Osteocyte (in vitro differentiated cells): ENCODE measurements around the gene SYCE3. TPM values are rescaled to one million over a fixed set of nuclear protein-coding genes. Genes with fewer than 3 reads are reported as not detected.
"Not testable (repeated sequence)": the region's sequence is repeated elsewhere in the genome, so short reads cannot be mapped to it uniquely, and the experiment has no call there.

ENCODE experiments used
- DNase-seq: peaks from one replicate; pipeline ENCODE4 v3.0.0; 2021; ENCODE audit warnings: mixed read lengths; ENCODE audit not compliant: unreplicated experiment; ENCODE audit errors: extremely low spot score
- H3K27ac Mint-ChIP-seq: one replicate; pipeline ENCODE4 v1.8.0; 2021; ENCODE audit warnings: mild to moderate bottlenecking, mixed read lengths; ENCODE audit not compliant: unreplicated experiment
- H3K27me3 Mint-ChIP-seq: one replicate; pipeline ENCODE4 v1.8.0; 2021; ENCODE audit warnings: mixed read lengths; ENCODE audit not compliant: unreplicated experiment
- H3K36me3 Mint-ChIP-seq: one replicate; pipeline ENCODE4 v1.8.0; 2021; ENCODE audit warnings: mixed read lengths; ENCODE audit not compliant: unreplicated experiment
- H3K4me1 Mint-ChIP-seq: one replicate; pipeline ENCODE4 v1.8.0; 2021; ENCODE audit warnings: mixed read lengths; ENCODE audit not compliant: unreplicated experiment
- H3K4me3 Mint-ChIP-seq: one replicate; pipeline ENCODE4 v1.8.0; 2021; ENCODE audit warnings: mild to moderate bottlenecking, moderate library complexity, mixed read lengths; ENCODE audit not compliant: unreplicated experiment
- H3K9me3 Mint-ChIP-seq: one replicate; pipeline ENCODE4 v1.8.0; 2021; ENCODE audit warnings: mixed read lengths; ENCODE audit not compliant: unreplicated experiment
- CTCF ChIP-seq: fragments of 200-600 bp; sonication (generic); IDR thresholded peaks from 2 replicates; pipeline ENCODE4 v1.5.0; 2021; ENCODE audit warnings: antibody characterized with exemption, mild to moderate bottlenecking, moderate library complexity
- total RNA-seq: library from RNA; stranded (reverse); gene quantifications from 2 replicates; pipeline ENCODE4 v1.2.1, GENCODE V29; 2021

SYCE3 gene
- total RNA-seq, 1 donor from 2014 or later: not detected

- no peak overlapping the region for H3K4me3 Mint-ChIP-seq
These were observed 41.0 kb downstream of the SYCE3 start for GRCh38 chr22:50521710-50522109.

GRCh38 chr22:50520826-50521453 is 41.8 kb downstream of the SYCE3 start:
- H3K36me3 Mint-ChIP-seq: peaks cover 12% of the 10 kb centered on the region
- no peaks in the 10 kb centered on the region for H3K9me3 Mint-ChIP-seq
- H3K4me1 Mint-ChIP-seq: peaks cover 10% of the 10 kb centered on the region
- H3K27ac Mint-ChIP-seq: no peak overlapping the region
- no peak for DNase-seq
- H3K4me3 Mint-ChIP-seq: no peak overlapping the region
- no peak for TF ChIP-seq CTCF
- no peaks in the 10 kb centered on the region for H3K27me3 Mint-ChIP-seq

More at GRCh38 chr22:50521710-50522109, 41.0 kb downstream of the SYCE3 start:
- Mint-ChIP-seq H3K27ac (no peak overlapping the region), H3K27me3 (no peaks in the 10 kb centered on the region), H3K4me1 (peaks cover 12% of the 10 kb centered on the region), H3K9me3 (no peaks in the 10 kb centered on the region), H3K36me3 (peaks cover 12% of the 10 kb centered on the region)
- no peak for TF ChIP-seq CTCF
- DNase-seq: no peak

GRCh38 chr22:50520184-50520583 is 42.5 kb downstream of the SYCE3 start:
- DNase-seq, H3K27ac Mint-ChIP-seq, H3K9me3 Mint-ChIP-seq, H3K4me3 Mint-ChIP-seq, H3K27me3 Mint-ChIP-seq, H3K4me1 Mint-ChIP-seq: not testable (repeated sequence)
- H3K36me3 Mint-ChIP-seq: peaks cover 12% of the 10 kb centered on the region

GRCh38 chr22:50519151-50519550 is 43.6 kb downstream of the SYCE3 start:
- Mint-ChIP-seq H3K27ac (no peak overlapping the region), H3K27me3 (no peaks in the 10 kb centered on the region), H3K36me3 (peaks cover 13% of the 10 kb centered on the region), H3K4me1 (peaks cover 2% of the 10 kb centered on the region), H3K9me3 (no peaks in the 10 kb centered on the region), H3K4me3 (no peak overlapping the region)
- no peak for DNase-seq
- TF ChIP-seq CTCF: no peak

GRCh38 chr22:50518606-50519005 is 44.1 kb downstream of the SYCE3 start:
- H3K4me3 Mint-ChIP-seq: no peak overlapping the region
- no peaks in the 10 kb centered on the region for H3K9me3 Mint-ChIP-seq
- H3K36me3 Mint-ChIP-seq: peaks cover 13% of the 10 kb centered on the region
- TF ChIP-seq CTCF: no peak
- no peak for DNase-seq
- peaks cover 2% of the 10 kb centered on the region for H3K4me1 Mint-ChIP-seq
- no peak overlapping the region for H3K27ac Mint-ChIP-seq
- no peaks in the 10 kb centered on the region for H3K27me3 Mint-ChIP-seq
